ENCODE results near the gene PCBP3.

- TF ChIP-seq POLR2A (IDR thresholded peaks at IDR 0.05) = no peak
- TF ChIP-seq, protein P1, sequence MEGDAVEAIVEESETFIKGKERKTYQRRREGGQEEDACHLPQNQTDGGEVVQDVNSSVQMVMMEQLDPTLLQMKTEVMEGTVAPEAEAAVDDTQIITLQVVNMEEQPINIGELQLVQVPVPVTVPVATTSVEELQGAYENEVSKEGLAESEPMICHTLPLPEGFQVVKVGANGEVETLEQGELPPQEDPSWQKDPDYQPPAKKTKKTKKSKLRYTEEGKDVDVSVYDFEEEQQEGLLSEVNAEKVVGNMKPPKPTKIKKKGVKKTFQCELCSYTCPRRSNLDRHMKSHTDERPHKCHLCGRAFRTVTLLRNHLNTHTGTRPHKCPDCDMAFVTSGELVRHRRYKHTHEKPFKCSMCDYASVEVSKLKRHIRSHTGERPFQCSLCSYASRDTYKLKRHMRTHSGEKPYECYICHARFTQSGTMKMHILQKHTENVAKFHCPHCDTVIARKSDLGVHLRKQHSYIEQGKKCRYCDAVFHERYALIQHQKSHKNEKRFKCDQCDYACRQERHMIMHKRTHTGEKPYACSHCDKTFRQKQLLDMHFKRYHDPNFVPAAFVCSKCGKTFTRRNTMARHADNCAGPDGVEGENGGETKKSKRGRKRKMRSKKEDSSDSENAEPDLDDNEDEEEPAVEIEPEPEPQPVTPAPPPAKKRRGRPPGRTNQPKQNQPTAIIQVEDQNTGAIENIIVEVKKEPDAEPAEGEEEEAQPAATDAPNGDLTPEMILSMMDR (IDR thresholded peaks at IDR 0.05) = no peak
Observed at GRCh38 chr21:45802956-45803617, 159.6 kb downstream of the PCBP3 start.
